ENCODE data around the gene GALNT18.
A peak's percentile ranks its signal among the peaks of the same experiment; 100 is the strongest.

The GALNT18 gene

GRCh38 chr11:11588243-11588642 lies 33.6 kb downstream of the GALNT18 start:
- in situ Hi-C loops (cut with HindIII; ENCODE audit: low sequenced_read_pairs), result no loop called here
- TF ChIP-seq CTCF (IDR thresholded peaks at IDR 0.05; ENCODE audit: low read depth, low read length, missing control alignments), result no peak
- DNase-seq (ENCODE audit: low read depth), result no peak
- no peak overlapping the region for H3K4me3 ChIP-seq (ENCODE audit: low read depth, low read length)

GRCh38 chr11:11587122-11587521 lies 34.7 kb downstream of the GALNT18 start:
- in situ Hi-C loops (cut with HindIII; ENCODE audit: low sequenced_read_pairs), result no loop called here
- H3K4me3 ChIP-seq (ENCODE audit: low read depth, low read length), result no peak overlapping the region
- DNase-seq (ENCODE audit: low read depth), result no peak
- TF ChIP-seq CTCF (IDR thresholded peaks at IDR 0.05; ENCODE audit: low read depth, low read length, missing control alignments), result no peak

DNA sequence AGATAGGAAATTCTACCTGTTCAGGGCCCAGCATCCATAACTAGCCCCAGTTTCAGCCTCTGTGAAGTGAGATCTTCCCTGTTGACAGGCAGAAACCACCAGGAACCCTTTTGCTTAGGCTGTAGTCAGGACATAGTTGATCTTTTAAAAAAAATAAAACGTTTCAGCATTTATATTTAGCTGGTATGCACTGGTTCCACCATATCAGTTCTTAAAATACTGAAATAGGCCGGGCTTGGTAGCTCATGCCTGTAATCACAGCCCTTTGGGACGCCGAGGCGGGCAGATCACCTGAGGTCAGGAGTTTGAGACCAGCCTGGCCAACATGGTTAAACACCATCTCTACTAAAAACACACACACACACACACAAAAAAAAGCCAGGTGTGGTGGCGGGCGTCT lies 35.3 kb downstream of the GALNT18 start:
- no peak for DNase-seq (ENCODE audit: low read depth)
- in situ Hi-C loops (cut with HindIII; ENCODE audit: low sequenced_read_pairs), result no loop called here
- H3K4me3 ChIP-seq (ENCODE audit: low read depth, low read length), result no peak overlapping the region
- no peak for TF ChIP-seq CTCF (IDR thresholded peaks at IDR 0.05; ENCODE audit: low read depth, low read length, missing control alignments)

- no peak for TF ChIP-seq CTCF (IDR thresholded peaks at IDR 0.05; ENCODE audit: low read depth, low read length, missing control alignments)
- H3K4me3 ChIP-seq (ENCODE audit: low read depth, low read length), result no peak overlapping the region
- in situ Hi-C loops (cut with HindIII; ENCODE audit: low sequenced_read_pairs), result loop anchor here (5.0 kb wide), 1 partner anchor 63 kb away; no protein-coding TSS in a partner anchor
- DNase-seq (ENCODE audit: low read depth), result no peak
Measured at GRCh38 chr11:11584937-11585336, 36.9 kb downstream of the GALNT18 start.

DNA sequence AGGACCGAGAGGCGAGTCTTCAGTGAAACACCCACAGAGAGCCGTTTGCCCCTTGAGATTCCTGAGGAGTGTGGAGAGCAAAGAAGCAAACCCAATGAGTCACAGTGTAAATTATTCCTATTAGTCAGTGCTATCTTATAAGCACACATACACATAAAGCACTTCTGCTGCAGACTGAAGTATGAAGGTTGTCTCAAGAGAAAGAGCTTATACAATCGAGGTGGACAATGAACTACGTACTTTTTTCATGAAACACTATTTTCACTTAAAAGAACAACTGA lies 37.3 kb downstream of the GALNT18 start:
- DNase-seq (ENCODE audit: low read depth), result peak; percentile 47
- no peak overlapping the region for H3K4me3 ChIP-seq (ENCODE audit: low read depth, low read length)
- in situ Hi-C loops (cut with HindIII; ENCODE audit: low sequenced_read_pairs), result loop anchor here (5.0 kb wide), 1 partner anchor 62 kb away; no protein-coding TSS in a partner anchor
- no peak for TF ChIP-seq CTCF (IDR thresholded peaks at IDR 0.05; ENCODE audit: low read depth, low read length, missing control alignments)

DNA sequence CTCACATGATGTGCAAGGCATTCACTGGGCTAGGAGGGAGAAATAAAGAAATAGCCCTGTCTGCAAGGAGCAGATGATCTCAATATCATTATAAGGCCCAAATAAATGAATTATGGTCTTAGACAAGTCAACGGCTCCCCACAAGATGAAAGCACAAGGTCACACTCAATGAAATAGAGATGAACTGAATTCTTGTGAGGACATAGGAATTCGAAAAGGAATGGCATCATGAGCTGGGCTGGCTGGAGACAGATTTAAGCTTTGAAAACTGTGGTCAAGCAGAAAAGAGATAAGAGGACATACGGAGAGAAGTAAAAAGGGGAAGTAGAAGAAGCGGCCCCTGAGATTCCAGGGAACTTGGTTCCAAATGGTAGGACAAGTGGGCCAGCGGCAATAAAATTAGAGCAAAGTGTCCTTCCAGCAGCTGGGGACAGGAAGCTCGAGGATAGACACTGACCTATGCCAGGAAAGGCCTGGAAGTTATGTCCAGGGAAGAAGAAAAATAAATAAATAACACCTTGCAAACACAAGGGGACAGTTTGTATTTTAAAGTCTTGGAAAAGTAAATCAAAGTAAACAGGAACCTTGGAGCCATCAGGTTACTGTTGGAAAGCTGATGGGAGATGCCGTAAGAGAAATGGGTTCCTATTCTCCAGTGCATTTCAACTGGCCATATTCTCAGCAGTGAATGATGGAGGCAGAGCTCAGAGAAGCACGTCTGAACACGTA lies 37.8 kb downstream of the GALNT18 start:
- no peak for TF ChIP-seq CTCF (IDR thresholded peaks at IDR 0.05; ENCODE audit: low read depth, low read length, missing control alignments)
- DNase-seq (ENCODE audit: low read depth), result no peak
- no peak overlapping the region for H3K4me3 ChIP-seq (ENCODE audit: low read depth, low read length)
- in situ Hi-C loops (cut with HindIII; ENCODE audit: low sequenced_read_pairs), result loop anchor here (5.0 kb wide), 1 partner anchor 62 kb away; no protein-coding TSS in a partner anchor

All from astrocyte of the cerebellum (primary cell).